ENCODE measurements around the gene PICALM.
"Not testable (repeated sequence)": the region's sequence is repeated elsewhere in the genome, so short reads cannot be mapped to it uniquely, and the experiment has no call there.

The PICALM gene

DNA sequence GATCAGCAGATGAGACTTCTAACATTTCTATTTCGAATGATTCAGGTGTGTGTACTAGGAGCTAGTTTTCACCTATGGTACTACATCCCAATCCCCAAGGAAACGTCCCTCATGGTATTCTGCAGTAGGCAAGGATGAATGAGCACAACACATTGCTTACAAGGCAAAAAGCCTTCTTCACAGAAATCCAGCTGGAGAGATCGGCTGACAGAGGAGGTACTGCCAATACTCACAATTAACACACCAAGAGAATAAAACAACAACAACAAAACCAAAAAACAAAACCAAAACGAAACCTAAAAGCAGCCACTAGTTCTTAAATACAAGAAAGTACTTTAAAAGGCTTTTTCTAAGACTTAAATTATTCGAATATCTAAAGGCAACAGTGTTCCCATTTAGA is 101.4 kb downstream of the PICALM start:
- DNase-seq = no peak

DNA sequence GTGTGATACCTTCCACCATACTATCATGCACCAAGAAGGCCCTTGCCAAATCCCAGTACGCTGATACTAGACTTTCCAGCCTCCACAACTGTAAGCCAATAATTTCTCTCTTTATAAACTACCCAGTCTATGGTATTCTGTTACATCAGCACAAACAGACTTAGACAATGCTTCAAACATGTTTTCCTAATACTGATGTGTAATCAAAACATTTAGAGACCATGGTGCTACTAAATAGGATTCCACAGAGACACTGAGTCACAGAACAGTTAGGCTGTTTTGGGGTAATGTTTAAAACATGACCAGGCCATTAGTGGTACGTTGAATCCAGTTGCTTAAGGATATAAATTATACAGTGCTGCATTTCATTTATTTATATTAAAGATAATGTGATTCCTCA is 103.7 kb downstream of the PICALM start:
- no peak for DNase-seq

DNA sequence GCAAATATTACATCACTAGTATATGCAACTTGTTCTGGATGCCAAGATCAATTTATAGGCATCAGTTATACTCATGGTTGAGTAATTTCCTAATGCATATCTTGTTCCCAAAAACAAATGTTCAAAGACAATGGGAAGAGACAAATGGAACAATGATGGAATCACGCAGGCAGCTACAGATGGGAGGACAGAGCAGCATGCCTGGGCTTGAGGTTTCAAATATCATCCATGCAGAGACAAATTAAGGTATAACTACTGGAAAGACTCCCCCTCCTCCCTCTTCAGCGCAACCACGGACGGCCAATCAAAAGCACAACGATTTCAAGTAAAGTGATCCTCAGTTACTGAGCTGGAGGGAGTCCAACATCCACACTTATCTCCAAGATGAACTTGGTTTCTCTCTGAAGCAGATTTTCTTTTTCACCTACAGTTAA is 106.9 kb downstream of the PICALM start:
- no peak for DNase-seq

DNA sequence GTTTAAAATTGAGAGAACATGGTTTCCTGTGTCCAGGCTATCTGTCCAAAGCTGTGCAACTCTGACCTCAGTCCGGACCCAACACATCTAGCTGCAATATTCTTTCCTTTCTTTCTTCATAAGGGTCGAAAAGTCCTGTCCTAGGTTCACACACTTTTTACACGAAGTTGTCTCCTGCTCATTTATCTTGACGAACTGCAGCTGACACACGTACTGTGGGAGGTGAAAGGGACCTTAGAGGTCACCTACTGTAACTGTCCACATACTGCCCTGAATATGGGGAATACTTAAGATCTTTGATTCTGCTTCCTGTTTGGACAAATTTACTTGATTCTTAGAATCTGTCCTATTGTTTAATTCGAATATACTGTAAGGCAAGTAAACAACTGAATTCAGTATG is 107.8 kb downstream of the PICALM start:
- no peak for DNase-seq

DNA sequence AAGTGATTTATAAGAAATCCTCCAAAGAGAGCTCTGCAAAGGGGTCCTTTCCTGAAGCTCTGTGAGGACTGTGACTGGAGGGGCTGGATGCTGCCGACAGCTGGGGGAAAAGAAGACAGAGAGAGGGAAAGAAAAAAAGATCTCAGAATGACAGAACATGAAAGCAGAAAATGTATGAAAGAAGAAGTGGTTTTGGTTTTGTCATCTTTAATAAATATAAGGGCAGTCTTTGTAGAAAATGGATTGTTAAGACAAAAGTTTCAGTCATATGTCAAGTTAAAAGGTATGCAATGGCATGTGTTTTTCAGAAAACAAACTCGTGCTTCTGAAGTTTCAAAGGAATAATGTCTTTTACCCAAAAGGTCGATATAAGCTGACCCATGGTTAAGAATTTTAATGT is 108.2 kb downstream of the PICALM start:
- DNase-seq = no peak

DNA sequence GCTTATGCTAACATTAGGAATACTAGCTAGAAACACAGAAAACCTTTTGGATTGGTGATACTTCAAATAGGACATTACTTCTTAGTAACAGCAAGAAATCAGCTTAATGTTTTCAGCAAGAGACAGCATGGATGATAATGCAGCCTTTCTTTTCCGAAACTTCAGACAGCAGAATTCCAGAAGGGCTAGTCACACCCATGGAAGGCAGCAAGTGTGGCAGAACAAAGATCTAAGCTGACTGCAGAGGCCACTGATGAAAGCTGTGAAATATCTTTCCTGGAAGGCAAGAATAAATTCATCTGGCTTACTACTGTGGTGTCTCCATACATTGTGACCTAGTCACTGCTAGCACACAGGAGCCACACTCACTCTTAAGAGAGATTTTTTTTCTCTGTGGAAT is 113.4 kb downstream of the PICALM start:
- no peak for DNase-seq

DNA sequence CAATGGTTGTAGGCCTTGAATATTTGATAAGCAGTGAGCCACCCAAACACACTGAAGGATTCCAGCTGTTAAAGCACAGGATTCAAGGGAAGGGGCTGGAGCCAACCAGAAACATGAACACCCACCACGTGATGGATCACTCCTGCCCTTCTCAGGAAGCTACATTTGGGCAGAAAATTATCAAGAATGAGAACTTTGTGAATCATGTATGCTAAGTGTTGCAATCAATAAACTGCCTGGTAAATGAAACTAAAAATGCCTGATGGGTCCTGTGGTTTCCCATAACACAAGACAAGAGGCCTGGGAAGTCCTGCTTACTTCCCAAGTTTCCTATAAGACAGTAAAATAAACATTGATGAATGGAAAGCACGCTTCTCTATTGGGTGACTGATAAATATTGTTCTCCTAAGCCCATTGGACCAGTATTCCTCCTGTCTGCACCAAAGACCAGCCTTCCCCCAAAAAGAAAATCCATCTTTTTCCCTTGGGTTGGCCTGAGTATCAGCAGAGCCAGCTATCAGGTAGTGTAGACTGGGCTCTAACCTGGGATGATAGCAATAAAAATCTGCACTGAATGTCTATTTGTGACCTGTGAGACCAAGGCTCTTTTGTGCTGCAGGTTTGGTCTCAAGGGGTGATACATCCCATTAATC is 115.3 kb downstream of the PICALM start:
- no peak for DNase-seq

DNA sequence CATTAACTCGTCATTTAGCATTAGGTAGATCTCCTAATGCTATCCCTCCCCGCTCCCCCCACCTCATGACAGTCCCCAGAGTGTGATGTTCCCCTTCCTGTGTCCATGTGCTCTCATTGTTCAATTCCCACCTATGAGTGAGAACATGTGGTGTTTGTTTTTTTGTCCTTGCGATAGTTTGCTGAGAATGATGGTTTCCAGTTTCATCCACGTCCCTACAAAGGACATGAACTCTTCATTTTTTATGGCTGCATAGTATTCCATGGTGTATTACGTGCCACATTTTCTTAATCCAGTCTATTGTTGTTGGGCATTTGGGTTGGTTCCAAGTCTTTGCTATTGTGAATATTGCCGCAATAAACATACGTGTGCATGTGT is 116.8 kb downstream of the PICALM start:
- not testable (repeated sequence) for DNase-seq

DNA sequence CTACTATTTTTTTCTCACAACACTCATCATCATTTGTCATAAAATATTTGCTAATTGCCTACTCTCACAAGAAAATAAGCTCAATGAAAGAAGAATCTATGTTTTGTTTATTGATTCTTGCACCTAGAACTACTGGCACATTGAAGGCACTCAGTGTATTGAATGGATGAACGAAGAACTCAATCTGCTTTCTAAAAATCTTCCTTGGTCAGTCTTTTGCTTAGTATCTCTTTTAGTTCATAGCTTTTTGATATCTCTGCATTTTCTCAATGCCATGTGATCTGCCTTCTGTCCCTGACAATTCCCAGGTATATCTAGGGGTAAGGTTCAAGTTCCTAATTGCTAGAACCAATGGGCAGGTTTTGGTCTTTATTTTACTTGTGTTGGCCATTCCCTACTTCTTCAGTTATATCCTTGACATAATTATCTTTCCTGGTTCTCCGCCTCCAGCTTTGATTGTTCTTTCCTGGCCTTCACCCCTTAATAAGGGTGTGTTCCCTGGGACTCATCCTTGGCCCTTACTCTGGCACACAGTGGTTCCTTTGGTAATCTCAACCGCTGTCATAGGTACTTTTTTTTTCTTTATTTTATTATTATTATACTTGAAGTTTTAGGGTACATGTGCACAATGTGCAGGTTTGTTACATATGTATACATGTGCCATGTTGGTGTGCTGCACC is 117.3 kb downstream of the PICALM start:
- no peak for DNase-seq

DNA sequence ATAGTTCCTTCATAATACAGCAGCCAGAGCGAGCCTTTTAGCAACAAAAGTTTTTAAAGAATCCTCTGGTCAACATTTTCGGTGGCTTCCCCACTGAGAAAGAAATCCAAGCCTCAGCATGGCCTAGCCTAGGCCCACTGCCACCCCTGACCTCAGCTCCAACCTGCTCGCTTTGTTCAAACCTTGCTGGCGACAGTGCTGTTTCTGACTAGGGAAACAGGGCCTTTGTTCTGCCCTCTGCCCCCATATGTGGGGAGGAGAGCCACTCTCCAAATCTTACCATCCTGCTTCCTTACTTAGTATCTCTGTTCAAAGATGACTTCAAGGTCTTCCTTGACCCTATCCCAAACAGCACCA is 117.9 kb downstream of the PICALM start:
- DNase-seq = no peak

DNA sequence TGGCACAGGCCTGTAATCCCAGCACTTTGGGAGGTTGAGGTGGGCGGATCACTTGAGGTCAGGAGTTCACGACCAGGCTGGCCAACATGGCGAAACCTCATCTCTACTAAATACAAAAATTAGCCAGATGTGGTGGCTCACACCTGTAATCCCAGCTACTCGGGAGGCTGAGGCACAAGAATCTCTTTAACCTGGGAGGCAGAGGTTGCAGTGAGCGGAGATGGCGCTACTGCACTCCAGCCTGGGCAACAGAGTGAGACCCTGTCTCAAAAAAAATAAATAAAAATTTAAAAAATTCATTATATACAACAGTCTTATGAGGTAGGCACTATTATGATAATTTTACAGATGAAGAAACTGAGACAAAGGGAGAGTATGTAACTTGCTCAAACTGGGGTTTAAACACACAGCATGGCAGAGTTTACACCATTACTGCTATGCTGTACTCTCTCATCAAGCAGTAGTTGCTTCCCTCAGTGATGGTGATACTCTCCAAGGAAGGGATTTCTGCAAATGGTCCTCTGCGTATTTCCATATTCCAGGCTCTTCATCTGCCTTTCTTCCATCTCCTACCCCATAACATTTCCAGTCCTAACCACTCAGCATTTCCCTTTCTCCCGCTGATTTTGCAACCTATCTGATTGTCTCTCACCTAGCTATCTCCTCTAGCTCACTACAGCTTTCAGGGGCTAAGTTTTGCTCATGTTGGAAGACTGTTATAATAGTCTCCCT is 118.4 kb downstream of the PICALM start:
- DNase-seq = no peak

DNA sequence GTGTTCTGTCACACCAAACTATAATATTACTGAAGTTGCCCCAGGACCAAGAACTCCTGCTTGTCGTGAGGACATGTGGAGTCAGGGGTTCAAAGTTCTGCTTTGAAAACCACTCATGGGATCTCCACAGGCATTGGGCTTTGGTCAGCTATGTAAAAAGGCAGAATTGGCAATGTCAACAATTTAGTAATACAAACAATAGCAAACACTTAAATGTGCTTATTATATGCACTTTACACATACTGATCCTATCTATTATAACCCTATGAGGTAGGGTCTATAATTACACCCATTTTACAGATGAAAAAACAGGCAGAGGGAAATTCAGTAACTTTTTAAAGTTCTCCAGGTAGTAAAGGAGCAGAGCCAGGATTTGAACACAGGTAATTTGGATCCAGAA is 119.1 kb downstream of the PICALM start:
- DNase-seq = no peak

DNA sequence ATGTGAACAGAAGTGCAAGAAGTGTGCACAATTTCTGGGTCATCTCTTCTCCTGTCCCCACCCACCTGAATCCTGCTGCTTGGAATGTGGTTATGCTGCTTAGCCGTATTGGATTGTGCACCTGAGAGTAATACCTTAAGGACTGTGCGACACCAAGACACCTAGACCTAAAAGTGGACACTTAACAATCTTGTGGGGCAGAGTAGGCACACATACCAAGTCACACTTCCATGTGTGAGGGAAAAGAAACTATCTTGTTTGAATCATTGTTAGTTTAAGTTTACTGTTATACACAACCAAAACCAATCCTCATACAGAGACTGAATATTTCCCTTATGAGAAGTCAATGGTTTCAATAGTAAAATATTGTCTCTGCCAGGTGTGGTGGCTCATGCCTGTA is 120.0 kb downstream of the PICALM start:
- DNase-seq = no peak

DNA sequence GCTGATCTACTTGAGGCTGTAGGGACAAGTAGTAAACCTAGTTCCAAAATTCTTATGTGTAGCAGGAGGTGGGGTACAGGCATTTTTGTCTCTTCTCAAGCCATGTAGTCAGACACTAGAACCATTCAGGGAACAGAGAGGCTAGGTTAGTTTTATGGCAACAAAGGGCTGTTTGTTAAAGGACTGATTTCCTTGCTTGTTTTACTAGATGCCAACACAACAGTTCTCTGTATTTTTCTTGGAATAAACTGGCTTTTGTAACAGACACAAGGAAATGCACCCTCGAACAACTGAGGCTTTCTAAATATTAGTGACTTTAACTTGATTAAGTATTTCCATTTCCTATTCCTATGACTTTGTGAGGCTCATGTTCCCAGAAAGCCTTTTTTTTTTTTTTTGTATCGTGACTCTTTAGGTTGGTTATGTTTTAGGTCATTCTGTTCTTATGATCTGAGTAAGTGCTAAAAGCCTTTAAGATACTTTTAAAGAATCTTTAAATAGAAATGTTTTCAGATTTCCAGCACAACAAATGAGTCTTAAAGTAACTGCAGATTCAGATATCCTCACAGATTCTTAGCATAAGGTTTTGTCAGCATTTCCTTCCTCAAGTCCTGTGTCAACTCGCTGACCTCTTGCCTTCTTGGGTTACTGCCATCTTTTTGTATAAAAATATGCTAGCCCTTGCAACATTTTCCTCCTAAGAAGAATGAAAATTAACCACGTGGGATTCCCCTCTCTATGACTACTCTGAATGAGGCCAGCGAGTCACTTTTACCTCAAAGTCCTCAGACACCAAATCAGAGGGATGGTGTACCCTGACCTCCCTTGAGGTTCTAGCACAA is 121.2 kb downstream of the PICALM start:
- DNase-seq = peak in 1 of 2 donors; percentile 35

DNA sequence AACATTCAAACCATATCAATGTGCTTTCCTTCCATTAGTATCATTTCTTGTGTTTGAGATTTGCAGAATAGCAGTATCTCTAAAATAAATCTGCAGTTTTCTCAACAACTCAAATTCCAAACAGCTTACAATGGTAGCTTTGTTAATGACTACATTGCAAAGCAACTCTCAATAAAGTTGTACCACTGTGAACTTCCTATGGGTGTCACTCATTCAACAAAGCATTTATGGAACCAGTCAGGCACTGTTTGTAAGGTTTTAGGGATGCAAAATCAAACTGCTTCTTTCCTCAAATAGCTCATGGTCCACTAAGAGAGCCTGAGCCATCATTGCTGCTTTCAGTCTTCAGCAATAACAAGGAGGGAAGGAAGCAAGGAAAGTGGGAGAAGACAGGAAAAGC is 122.7 kb downstream of the PICALM start:
- DNase-seq = no peak

DNA sequence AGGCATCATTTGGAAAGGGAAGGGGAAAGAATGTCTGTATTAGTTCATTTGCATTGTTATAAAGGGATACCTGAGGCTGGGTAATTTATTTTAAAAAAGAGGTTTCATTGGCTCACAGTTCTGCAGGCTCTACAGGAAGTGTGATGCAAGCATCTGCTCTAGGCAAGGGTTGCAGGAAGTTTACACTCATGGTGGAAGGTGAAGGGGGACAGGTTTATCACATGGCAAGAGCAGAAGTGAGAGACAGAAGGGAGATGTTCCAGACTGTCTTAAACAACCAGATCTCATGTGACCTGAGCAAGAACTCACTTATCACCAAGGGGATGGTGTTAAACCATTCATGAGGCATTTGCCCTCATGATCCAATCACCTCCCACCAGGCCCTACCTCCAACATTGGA is 123.1 kb downstream of the PICALM start:
- no peak for DNase-seq

DNA sequence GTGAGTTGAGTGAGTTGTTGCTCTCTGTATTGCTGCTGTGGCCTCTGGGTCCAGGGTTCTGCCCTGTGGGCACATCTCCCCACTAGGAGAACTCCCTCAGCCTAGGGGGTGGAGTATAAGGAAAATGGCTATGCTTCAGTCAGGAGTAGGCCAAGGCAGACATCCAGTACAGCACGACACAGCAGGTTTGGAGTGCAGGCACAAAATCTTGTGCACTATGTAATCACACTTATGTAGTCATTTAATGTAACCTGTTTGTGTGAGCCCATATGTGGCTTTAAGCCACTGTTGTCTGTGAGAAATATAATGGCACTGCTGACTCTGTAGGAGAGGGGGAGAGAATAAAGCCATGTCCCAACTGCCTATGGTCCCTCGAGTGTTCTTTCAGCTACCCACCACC is 123.6 kb downstream of the PICALM start:
- no peak for DNase-seq

DNA sequence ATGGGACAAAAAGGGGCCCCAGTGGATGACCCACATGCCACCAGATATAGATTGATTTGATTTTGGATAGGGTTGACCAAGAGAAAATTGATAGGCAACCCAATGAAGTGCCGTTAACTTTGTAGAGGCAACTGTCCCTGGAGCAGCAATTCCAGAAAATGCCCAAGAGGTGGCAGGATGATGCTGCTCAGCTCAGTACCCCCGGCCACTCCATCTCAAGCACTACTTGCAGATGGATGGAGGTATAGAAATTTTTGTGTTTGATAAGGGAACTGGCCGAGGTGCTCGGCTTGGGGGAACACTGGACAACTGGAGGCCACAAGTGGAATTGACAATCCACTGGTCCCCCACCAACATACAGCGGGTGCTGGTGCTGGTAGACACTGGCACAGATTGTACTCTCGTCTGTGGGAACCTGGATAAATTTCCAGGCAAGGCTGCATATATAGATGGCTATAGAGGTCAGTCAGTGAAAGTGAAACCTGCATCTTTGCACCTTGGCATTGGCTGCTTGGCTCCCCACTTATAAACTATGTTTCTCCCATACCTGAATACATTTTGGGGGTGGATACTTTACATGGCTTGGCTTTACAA is 127.4 kb downstream of the PICALM start:
- DNase-seq = peak; percentile 24 to 34

DNA sequence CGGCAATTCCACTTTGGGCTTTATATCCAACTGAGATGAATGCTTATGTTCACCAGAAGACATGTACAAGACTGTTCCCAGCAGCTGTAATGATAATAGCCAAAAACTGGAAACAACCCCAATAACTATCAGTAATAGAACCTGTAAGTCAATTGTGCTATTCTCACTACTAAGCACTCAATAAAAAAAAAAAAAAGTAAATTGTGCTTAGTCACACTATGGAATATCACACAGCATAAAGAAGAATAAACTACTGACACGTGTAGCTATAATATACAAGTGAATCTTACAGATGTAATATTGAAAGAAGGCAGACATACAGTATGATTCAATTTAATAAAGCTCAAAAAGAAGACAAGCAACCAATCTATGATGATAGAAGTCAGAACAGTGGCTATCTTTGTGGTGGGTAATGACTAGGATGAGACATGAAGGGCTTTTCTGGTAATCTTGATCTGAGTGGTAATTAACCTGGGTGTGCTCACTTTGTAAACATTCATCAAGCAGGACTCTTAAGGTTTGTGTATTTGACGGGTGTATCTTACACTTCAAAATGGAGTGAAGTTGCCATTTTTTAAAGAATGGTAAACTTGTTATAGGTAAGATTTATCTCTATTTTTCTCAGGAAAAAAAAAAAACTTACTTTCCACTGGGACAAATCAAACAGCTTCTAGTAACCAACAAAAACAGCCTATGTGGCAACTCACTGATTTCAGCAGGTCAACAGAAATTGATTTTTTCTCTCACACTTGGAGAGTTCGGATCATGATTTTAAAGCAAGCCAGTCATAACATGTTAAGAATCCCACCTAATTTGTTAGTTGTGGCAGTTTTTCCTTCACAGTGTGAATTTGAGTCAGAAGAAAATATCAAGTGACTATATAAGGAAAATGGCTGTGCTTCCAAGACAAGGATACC is 129.5 kb downstream of the PICALM start:
- no peak for DNase-seq

DNA sequence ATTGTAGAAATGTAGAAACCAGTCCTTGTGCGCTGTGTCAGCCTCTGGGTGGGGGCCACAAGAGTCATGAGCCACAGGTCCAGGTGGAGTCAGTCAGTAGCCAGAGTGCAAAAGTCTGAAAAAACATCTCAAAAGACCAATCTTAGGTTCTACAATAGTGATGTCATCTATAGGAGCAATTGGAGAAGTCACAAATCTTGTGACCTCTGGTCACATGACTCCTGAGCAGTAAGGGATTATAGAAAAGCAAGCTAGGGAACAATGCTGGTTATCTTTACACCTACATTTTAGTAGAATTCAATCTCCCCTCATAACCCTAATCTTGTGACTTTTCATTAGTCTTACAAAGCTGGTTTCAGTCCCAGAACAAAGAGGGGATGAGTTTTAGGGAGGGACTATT is 131.0 kb downstream of the PICALM start:
- no peak for DNase-seq

DNA sequence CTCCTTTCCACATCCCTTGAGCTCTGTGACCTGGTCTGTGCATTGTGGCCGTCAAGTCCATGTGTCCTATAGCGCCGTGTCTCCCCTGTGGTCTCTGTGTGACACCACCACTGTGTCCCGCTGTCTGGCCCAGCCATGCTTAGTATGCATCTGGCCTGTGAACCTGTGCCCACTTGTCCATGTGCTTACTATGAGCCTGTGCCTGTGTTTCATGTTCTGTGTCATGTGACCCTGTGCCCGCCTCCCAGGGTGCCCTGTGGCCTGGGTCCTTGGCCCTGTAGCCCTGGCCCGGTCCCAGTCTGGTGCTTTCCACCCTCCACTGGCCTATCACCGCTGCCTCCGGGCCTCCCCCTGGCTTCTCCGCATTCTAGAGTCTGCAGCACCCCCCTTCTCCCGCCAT is 133.1 kb downstream of the PICALM start:
- no peak for DNase-seq

DNA sequence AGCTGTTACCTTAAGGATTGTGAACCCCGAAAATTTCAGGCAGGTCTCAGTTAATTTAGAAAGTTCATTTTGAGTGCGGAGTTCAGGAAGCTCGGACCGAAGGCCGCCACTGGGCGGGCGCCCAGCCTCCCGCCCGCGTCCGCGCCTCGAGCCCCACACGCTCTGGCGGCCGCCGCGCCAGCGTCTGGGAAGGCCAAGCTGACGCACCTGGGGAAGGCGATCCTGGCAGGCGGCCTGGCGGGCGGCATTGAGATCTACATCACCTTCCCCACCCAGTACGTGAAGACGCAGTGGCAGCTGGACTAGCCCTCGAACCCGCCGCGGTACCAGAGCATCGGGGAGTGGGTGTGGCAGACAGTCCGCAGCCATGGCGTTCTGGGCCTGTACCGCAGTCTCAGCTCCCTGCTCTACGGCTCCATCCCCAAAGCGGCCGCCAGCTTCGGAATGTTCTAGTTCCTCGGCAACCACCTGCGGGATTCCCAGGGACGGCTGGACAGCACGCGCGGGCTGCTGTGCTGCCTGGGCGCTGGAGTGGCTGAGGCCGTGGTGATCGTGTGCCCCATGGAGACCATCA is 134.2 kb downstream of the PICALM start:
- DNase-seq = no peak
